ENCODE data around the gene RBCK1.

DNA sequence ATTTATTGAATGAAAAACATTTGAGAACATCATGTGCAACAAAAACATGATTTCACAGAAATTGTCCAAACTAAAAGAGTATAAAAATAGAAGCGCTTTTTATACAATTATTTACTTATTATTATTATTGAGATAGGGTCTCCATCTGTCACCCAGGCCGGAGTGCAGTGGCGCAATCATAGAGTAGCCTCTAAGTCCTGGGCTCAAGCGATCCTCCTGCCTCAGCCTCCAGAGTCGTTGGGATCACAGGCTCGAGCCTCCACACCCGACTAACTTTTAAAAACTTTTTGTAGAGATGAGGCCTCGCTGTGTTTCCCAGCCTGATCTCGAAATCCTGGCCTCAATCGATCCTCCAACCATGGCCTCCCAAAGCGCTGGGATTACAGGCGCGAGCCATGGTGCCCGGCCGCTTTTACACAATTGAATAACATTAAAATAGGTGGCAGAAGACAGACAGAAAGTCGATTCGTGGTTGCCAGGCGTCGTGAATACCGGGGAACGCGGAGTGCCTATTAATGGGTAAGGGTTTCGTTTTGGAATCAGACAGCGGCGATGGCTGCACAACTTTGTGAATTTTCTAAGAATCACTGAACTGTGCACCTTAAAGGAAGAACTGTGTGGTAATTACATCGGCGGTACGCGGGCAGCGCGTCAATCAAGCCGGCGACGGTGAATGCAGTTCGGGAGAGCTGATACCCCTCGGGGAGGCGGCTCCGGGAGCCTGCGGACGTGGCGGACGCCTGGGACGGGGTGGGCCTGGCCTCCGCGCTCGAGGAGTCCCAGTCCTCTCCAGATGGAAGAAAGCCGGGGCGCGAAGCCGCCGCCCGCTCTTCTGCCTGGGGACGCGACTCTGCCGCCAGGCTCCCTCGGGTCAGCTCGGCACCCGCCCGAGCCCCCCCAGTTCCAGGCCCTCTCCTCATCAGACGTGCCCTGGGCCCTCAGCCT lies 53.4 kb downstream of the RBCK1 start:
- TF ChIP-seq CTCF (IDR thresholded peaks at IDR 0.05) (no peak), EP300 (IDR thresholded peaks at IDR 0.05) (no peak)

Data from ovary (tissue), 3 donors.